C4-2B (cell line): ENCODE measurements around the gene PSTPIP2.

Experiments
- CTCF ChIP-seq: fragments of 450-650 bp; conservative IDR thresholded peaks from 2 replicates; pipeline ENCODE4 v1.5.1; 2017; ENCODE audit warnings: mild to moderate bottlenecking
- ZFX ChIP-seq: fragments of 450-650 bp; IDR thresholded peaks from 2 replicates; pipeline ENCODE4 v1.6.1; 2017

- TF ChIP-seq ZFX: no peak
- TF ChIP-seq CTCF: no peak
These were observed 120.9 kb downstream of the PSTPIP2 start for GRCh38 chr18:45951016-45951714.
